Activated CD8-positive, alpha-beta memory T cell treated with anti-CD3 and anti-CD28 coated beads, Interleukin-2, amount 50 U/mL, for 1 hour (primary cell): ENCODE data around the gene BUD13.
"Not testable (repeated sequence)": the region's sequence is repeated elsewhere in the genome, so short reads cannot be mapped to it uniquely, and the experiment has no call there.

ENCODE experiments used
- DNase-seq: peaks from one replicate; pipeline ENCODE4 v3.0.0-alpha.2; 2020; ENCODE audit errors: extremely low read depth

The BUD13 gene

GRCh38 chr11:116762132-116762531, 10.7 kb downstream of the BUD13 start:
- DNase-seq = no peak

GRCh38 chr11:116756044-116756443, 16.7 kb downstream of the BUD13 start:
- DNase-seq = not testable (repeated sequence)

- DNase-seq = no peak
Measured at GRCh38 chr11:116750070-116750718, 22.6 kb downstream of the BUD13 start.

GRCh38 chr11:116742104-116742503, 30.7 kb downstream of the BUD13 start:
- DNase-seq = no peak

GRCh38 chr11:116740741-116741140, 32.0 kb downstream of the BUD13 start:
- DNase-seq = no peak

GRCh38 chr11:116738975-116739374, 33.8 kb downstream of the BUD13 start:
- DNase-seq = no peak

GRCh38 chr11:116736763-116737162, 36.0 kb downstream of the BUD13 start:
- DNase-seq = no peak

- DNase-seq = no peak
Measured at GRCh38 chr11:116733969-116734508, 38.7 kb downstream of the BUD13 start.

- no peak for DNase-seq
Measured at GRCh38 chr11:116733043-116733755, 39.6 kb downstream of the BUD13 start.

GRCh38 chr11:116732271-116733042, 40.3 kb downstream of the BUD13 start:
- peak; percentile 18 for DNase-seq

GRCh38 chr11:116731821-116732220, 41.0 kb downstream of the BUD13 start:
- no peak for DNase-seq

GRCh38 chr11:116731097-116731761, 41.6 kb downstream of the BUD13 start:
- DNase-seq = no peak

- no peak for DNase-seq
Measured at GRCh38 chr11:116730601-116731000, 42.2 kb downstream of the BUD13 start.

GRCh38 chr11:116730241-116730561, 42.6 kb downstream of the BUD13 start:
- no peak for DNase-seq

- DNase-seq = no peak
Measured at GRCh38 chr11:116729501-116730240, 43.1 kb downstream of the BUD13 start.

- no peak for DNase-seq
Measured at GRCh38 chr11:116727990-116728389, 44.8 kb downstream of the BUD13 start.

- no peak for DNase-seq
Measured at GRCh38 chr11:116725434-116726221, 47.2 kb downstream of the BUD13 start.

- no peak for DNase-seq
Measured at GRCh38 chr11:116724813-116725212, 48.0 kb downstream of the BUD13 start.

- DNase-seq = no peak
Measured at GRCh38 chr11:116723511-116723910, 49.3 kb downstream of the BUD13 start.

- DNase-seq = no peak
Measured at GRCh38 chr11:116721988-116722387, 50.8 kb downstream of the BUD13 start.

- DNase-seq = no peak
Measured at GRCh38 chr11:116720895-116721294, 51.9 kb downstream of the BUD13 start.
